CD4-positive, CD25-positive, alpha-beta regulatory T cell (primary cell): ENCODE results near the gene DPH1. TPM values are rescaled to one million over a fixed set of nuclear protein-coding genes. Genes with fewer than 3 reads are reported as not detected.
"Not testable (repeated sequence)": the region's sequence is repeated elsewhere in the genome, so short reads cannot be mapped to it uniquely, and the experiment has no call there.

Source experiments
- ATAC-seq, 2 donors: fragments of 150-1000 bp; cut with Tn5 transposase; one replicate each; pipeline ENCODE4 v1.10.0; 2021; ENCODE audit warnings: low read depth in 2 of 2, moderate number of reproducible peaks in 2 of 2, moderate library complexity in 1 of 2
- DNase-seq, 3 donors: peaks; one replicate each; pipeline versions ENCODE4 v3.0.0 to v3.0.0-alpha.2; 2012 to 2022; ENCODE audit warnings: mixed read lengths in 1 of 3
- H3K27ac ChIP-seq: one replicate; pipeline ENCODE4 v1.7.0; 2013; ENCODE audit warnings: mild to moderate bottlenecking, low read length; ENCODE audit not compliant: insufficient read depth, poor library complexity, severe bottlenecking
- H3K27me3 ChIP-seq: one replicate; pipeline ENCODE4 v1.7.0; 2013; ENCODE audit warnings: low read length; ENCODE audit not compliant: control insufficient read depth, insufficient read depth
- H3K36me3 ChIP-seq: one replicate; pipeline ENCODE4 v1.7.0; 2013; ENCODE audit warnings: mild to moderate bottlenecking, low read length, moderate library complexity; ENCODE audit not compliant: control insufficient read depth, insufficient read depth
- H3K4me1 ChIP-seq: 2 replicates; pipeline ENCODE4 v1.7.0; 2013; ENCODE audit warnings: mild to moderate bottlenecking, low read length; ENCODE audit not compliant: insufficient read depth, control insufficient read depth, poor library complexity, severe bottlenecking
- H3K4me3 ChIP-seq: one replicate; pipeline ENCODE4 v1.7.0; 2013; ENCODE audit warnings: low read depth, mild to moderate bottlenecking, low read length, moderate library complexity
- H3K9me3 ChIP-seq, 2 experiments: 1 replicate in 1 of 2; 2 replicates in 1 of 2; pipeline ENCODE4 v1.7.0; 2013; ENCODE audit warnings: low read length in 2 of 2, mild to moderate bottlenecking in 1 of 2, moderate library complexity in 1 of 2; ENCODE audit not compliant: control insufficient read depth in 2 of 2
- H3K27ac Mint-ChIP-seq, 3 donors: one replicate each; pipeline ENCODE4 v1.8.0; 2020 to 2022; ENCODE audit warnings: mild to moderate bottlenecking in 3 of 3, mixed read lengths in 3 of 3, moderate library complexity in 2 of 3
- H3K27me3 Mint-ChIP-seq: one replicate; pipeline ENCODE4 v1.8.0; 2022; ENCODE audit warnings: mild to moderate bottlenecking, mixed read lengths
- H3K36me3 Mint-ChIP-seq: one replicate; pipeline ENCODE4 v1.8.0; 2020; ENCODE audit warnings: mixed read lengths
- H3K4me1 Mint-ChIP-seq, 4 donors: one replicate each; pipeline ENCODE4 v1.8.0; 2020 to 2022; ENCODE audit warnings: mixed read lengths in 4 of 4, mild to moderate bottlenecking in 1 of 4
- H3K4me3 Mint-ChIP-seq, 4 donors: one replicate each; pipeline ENCODE4 v1.8.0; 2020 to 2022; ENCODE audit warnings: mild to moderate bottlenecking in 4 of 4, mixed read lengths in 4 of 4, moderate library complexity in 3 of 4
- H3K9me3 Mint-ChIP-seq, 7 donors: one replicate each; pipeline ENCODE4 v1.8.0; 2020 to 2022; ENCODE audit warnings: mixed read lengths in 7 of 7, mild to moderate bottlenecking in 3 of 7, moderate library complexity in 2 of 7
- polyA plus RNA-seq, 4 donors: library from polyadenylated mRNA; unstranded; fragments of 300-500 nt; fragmentation: Illumina TruSeq; gene quantifications; one replicate each; pipeline ENCODE4 v1.2.3, GENCODE V29; 2021
- total RNA-seq: library from RNA; stranded (reverse); gene quantifications from one replicate; pipeline ENCODE4 v1.2.3, GENCODE V29; 2022

The DPH1 gene
- total and polyA plus RNA-seq, 5 donors from 2014 or later, result 32.4 to 70.0 (median 38.2) TPM

DNA sequence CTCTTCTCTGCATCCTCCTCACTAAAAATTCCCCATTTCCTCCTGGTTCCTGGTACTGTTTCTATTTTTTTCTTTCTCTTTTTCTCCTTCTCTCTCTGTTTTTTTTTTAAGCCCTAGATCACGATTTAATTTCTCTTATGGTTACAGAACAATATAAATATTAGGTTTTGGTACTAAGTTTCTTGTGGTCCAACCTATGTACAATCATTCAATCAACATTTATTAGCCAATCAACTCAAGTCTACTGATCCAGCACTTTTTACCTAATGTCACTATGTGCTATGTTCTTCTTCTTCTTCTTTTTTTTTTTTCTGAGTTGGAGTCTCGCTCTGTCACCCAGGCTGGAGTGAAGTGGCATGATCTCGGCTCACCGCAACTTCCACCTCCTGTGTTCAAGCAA lies 17.5 kb upstream of the DPH1 start:
- H3K36me3 ChIP-seq, result no peaks in the 10 kb centered on the region
- H3K4me3 ChIP-seq, result no peak overlapping the region
- no peaks in the 10 kb centered on the region for H3K27me3 ChIP-seq
- no peaks in the 10 kb centered on the region for H3K4me1 ChIP-seq
- no peak overlapping the region for H3K27ac ChIP-seq
- no peaks in the 10 kb centered on the region for H3K4me1 Mint-ChIP-seq
- H3K36me3 Mint-ChIP-seq, result no peaks in the 10 kb centered on the region
- DNase-seq (no peak), ATAC-seq (no peak)
- H3K9me3 ChIP-seq, result no peaks in the 10 kb centered on the region
- peaks cover 36% of the 10 kb centered on the region for H3K27me3 Mint-ChIP-seq
- peak overlapping the region in 1 of 3 donors; percentile 80 for H3K27ac Mint-ChIP-seq
- no peak overlapping the region for H3K4me3 Mint-ChIP-seq
- H3K9me3 Mint-ChIP-seq, result no peaks in the 10 kb centered on the region

DNA sequence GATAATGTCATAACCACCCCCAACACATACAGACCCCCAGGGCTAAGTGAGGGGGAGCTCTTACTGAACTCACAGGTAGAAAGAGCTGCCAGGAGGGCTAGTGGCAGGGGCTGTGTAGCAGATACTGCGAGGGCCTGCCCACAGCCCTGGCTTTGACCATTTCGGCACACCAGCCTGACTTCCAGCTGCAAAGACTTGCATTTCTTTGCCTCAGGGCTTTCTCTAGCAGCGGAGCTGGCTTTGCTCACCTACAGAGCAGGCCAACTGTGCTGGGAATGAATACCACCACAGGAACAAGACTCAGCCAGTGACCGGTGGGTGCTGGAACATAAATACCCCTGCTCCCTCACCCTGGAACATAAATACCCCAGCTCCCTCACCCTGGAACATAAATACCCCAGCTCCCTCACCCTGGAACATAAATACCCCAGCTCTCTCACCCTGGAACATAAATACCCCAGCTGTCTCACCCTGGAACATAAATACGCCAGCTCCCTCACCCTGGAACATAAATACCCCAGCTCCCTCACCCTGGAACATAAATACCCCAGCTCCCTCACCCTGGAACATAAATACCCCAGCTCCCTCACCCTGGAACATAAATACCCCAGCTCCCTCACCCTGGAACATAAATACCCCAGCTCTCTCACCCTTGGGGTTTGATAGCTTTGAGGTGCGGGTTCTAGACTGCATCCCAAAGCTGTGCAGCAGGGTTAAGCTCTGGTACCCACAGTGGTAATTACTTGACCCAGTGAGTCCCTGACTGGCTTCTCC lies 16.5 kb upstream of the DPH1 start:
- H3K27ac ChIP-seq, H3K9me3 ChIP-seq, H3K4me3 ChIP-seq, H3K36me3 ChIP-seq, H3K4me1 ChIP-seq, H3K27me3 ChIP-seq, H3K4me3 Mint-ChIP-seq, H3K9me3 Mint-ChIP-seq, H3K4me1 Mint-ChIP-seq, H3K27ac Mint-ChIP-seq, DNase-seq, H3K36me3 Mint-ChIP-seq, ATAC-seq: not testable (repeated sequence)
- H3K27me3 Mint-ChIP-seq, result peaks cover 45% of the 10 kb centered on the region

DNA sequence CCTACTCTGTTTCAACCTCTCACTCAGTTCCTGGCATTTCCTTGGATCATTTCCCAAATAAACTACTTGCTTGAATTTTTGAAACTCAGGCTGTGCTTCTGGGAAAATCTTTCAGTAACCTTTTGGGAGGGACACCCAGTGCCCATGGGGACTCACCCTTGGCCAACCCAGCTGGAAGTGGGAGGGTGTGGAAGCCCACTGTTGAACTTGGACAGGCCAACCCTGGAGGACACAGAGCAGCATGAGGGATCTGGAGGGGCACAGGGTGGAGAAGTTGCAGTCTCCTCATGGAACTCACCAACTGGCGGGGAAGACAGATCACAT lies 16.0 kb upstream of the DPH1 start:
- no peak for ATAC-seq
- Mint-ChIP-seq H3K9me3 (no peaks in the 10 kb centered on the region), H3K27me3 (peaks cover 44% of the 10 kb centered on the region), H3K4me1 (no peaks in the 10 kb centered on the region), H3K4me3 (no peak overlapping the region), H3K36me3 (no peaks in the 10 kb centered on the region), H3K27ac (no peak overlapping the region)
- no peak overlapping the region for H3K4me3 ChIP-seq
- no peaks in the 10 kb centered on the region for H3K27me3 ChIP-seq
- no peaks in the 10 kb centered on the region for H3K36me3 ChIP-seq
- no peaks in the 10 kb centered on the region for H3K9me3 ChIP-seq
- no peak overlapping the region for H3K27ac ChIP-seq
- DNase-seq, result no peak
- no peaks in the 10 kb centered on the region for H3K4me1 ChIP-seq

DNA sequence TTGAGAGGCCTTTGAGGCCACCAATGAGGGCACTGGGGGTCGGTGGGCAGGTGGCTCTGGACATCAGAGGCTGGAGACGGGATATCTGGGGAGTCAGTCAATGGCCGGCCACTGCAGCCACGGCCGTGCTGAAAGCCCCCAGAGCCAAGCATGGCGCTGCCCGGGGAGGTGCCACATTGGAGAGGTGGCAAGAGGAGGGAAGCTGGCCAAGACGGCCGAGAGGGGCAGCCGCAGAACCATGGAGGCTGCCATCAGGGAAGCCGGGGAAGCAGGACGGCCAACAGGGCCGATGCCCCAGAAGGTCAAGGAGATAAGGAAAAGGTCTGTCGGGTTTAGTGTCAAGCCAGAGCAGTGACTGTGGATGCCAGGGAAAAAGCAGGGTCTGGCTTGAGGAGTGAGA lies 14.6 kb upstream of the DPH1 start:
- ATAC-seq, result no peak
- Mint-ChIP-seq H3K27me3 (peaks cover 50% of the 10 kb centered on the region), H3K27ac (no peak overlapping the region), H3K4me1 (no peaks in the 10 kb centered on the region), H3K4me3 (no peak overlapping the region), H3K36me3 (no peaks in the 10 kb centered on the region), H3K9me3 (no peaks in the 10 kb centered on the region)
- Histone ChIP-seq H3K9me3 (no peaks in the 10 kb centered on the region), H3K4me1 (no peaks in the 10 kb centered on the region), H3K36me3 (no peaks in the 10 kb centered on the region), H3K4me3 (no peak overlapping the region), H3K27ac (no peak overlapping the region), H3K27me3 (no peaks in the 10 kb centered on the region)
- DNase-seq, result no peak

DNA sequence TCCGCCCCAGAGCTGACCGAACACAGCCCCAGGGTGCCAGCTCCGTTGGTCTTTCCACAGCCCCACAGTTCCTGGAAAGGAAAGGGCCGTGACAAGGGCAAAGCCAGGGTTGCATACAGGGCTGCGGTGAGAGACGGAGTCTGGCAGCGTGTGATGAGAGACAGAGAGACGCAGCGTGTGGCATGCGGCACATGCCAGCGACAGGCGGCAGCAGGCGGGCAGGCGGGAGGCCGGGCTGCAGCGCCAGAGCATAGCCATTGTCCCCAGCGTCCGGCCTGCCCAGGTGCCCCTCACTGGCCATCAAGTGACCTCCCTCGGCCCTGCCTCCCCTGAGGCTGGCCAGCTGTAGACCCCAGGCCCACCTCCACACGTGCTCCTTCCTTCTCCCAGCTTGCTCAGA lies 13.5 kb upstream of the DPH1 start:
- DNase-seq (no peak), ATAC-seq (no peak)
- no peaks in the 10 kb centered on the region for H3K9me3 ChIP-seq
- H3K27me3 Mint-ChIP-seq, result peaks cover 60% of the 10 kb centered on the region
- no peaks in the 10 kb centered on the region for H3K4me1 Mint-ChIP-seq
- H3K36me3 Mint-ChIP-seq, result no peaks in the 10 kb centered on the region
- H3K36me3 ChIP-seq, result no peaks in the 10 kb centered on the region
- H3K27ac Mint-ChIP-seq, result no peak overlapping the region
- no peaks in the 10 kb centered on the region for H3K4me1 ChIP-seq
- H3K27ac ChIP-seq, result no peak overlapping the region
- H3K4me3 ChIP-seq, result no peak overlapping the region
- H3K27me3 ChIP-seq, result no peaks in the 10 kb centered on the region
- H3K4me3 Mint-ChIP-seq, result no peak overlapping the region
- H3K9me3 Mint-ChIP-seq, result no peaks in the 10 kb centered on the region

DNA sequence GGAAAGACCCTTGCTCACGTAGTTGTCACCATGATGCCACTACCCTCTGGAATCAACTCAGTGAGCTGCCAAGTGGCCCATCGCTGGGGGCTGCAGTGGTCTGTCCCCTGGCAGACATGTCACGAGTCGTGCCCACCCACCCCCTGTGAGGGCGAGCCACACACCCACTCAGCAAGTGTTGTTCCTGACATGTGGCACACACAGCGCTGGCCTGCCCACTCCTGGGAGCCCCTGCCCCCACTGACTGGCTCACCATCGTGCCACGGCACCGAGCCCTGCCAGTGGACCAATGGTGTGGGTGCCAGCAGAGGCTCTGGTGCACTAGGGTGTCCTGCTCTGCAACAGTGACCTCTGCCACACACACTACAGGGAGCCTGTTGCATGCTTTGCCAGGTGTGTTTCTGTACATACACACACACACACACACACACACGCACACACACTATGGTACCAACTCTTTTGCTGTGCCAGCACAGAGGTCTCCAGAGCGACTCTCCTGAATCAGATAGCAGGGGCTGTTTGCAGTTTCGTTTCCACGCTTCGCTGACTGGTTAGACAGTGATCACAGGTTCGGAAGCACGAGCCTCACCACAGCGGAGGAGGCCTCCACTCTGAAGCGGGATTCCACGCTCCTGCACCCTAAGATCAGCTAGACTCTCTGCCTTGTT lies 12.5 kb upstream of the DPH1 start:
- no peaks in the 10 kb centered on the region for H3K9me3 Mint-ChIP-seq
- no peaks in the 10 kb centered on the region for H3K36me3 Mint-ChIP-seq
- H3K27ac Mint-ChIP-seq, result peak overlapping the region in 1 of 3 donors; percentile 51
- H3K27me3 Mint-ChIP-seq, result peaks cover 62% of the 10 kb centered on the region
- Histone ChIP-seq H3K4me3 (no peak overlapping the region), H3K36me3 (no peaks in the 10 kb centered on the region), H3K9me3 (no peaks in the 10 kb centered on the region), H3K27ac (no peak overlapping the region), H3K4me1 (no peaks in the 10 kb centered on the region), H3K27me3 (no peaks in the 10 kb centered on the region)
- no peak for ATAC-seq
- H3K4me3 Mint-ChIP-seq, result no peak overlapping the region
- no peak for DNase-seq
- peaks cover 0 to under 1% (median 0%) of the 10 kb centered on the region in 4 donors for H3K4me1 Mint-ChIP-seq

DNA sequence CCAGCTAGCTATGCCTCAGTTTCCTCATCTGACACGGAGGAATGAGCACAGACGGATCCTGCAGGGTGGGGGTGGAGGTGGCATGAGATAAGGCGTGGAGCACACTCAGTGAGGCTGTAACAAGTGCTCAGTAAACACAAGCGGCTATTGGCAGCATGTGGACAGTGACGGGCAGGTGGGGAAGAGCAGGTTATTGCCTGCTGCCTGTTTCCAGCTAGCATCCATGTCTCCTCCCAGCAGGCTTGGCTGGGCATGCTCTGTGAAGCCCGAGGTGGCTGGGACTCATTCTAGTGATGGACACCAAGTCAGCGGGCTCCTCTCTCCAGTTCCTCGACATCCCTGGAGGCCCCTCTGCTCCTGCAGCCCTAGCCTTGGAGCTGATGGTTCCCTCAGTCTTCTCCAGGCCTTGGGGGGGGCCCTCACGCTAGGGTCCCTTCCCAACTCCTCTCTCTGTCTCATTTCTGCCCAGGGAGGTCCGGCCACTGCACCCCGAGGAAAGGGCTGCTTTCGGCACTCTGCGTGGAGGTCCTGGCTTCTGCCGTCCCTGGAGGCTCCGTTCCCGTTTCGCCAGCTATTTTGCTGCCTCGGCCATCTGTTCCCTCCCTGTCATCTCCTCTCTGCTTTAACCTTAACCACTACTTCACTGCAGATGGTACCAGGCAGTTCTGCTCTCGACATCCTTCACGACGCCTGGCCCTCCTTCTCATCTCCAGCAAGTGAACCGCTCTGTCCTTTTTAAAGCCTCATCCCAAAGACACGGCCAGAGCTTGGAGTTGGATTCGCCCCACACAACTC lies 11.0 kb upstream of the DPH1 start:
- no peaks in the 10 kb centered on the region for H3K9me3 ChIP-seq
- no peak for ATAC-seq
- H3K4me3 ChIP-seq, result no peak overlapping the region
- Mint-ChIP-seq H3K4me3 (no peak overlapping the region), H3K27me3 (peaks cover 67% of the 10 kb centered on the region), H3K9me3 (no peaks in the 10 kb centered on the region), H3K27ac (no peak overlapping the region), H3K36me3 (no peaks in the 10 kb centered on the region), H3K4me1 (peaks cover 0 to 10% (median 0%) of the 10 kb centered on the region in 4 donors)
- peaks cover 14% of the 10 kb centered on the region for H3K4me1 ChIP-seq
- H3K36me3 ChIP-seq, result no peaks in the 10 kb centered on the region
- peaks cover 3% of the 10 kb centered on the region for H3K27me3 ChIP-seq
- H3K27ac ChIP-seq, result no peak overlapping the region
- DNase-seq, result no peak
